ENCODE results near the gene MAPK11. TPM values are rescaled to one million over a fixed set of nuclear protein-coding genes. Genes with fewer than 3 reads are reported as not detected.

The MAPK11 gene
- total RNA-seq, 1 donor from 2014 or later = 24.2 TPM

Other genes starting within 250 kb of the MAPK11 start
- not detected for gene TTLL8, start 212.1 kb downstream of the MAPK11 start, total RNA-seq
- gene MLC1, start 185.0 kb downstream of the MAPK11 start, total RNA-seq = 0.26 TPM
- 0.87 TPM for gene MOV10L1, start 180.4 kb downstream of the MAPK11 start, total RNA-seq
- gene PANX2, start 99.6 kb downstream of the MAPK11 start, total RNA-seq = 1.9 TPM
- 42.3 TPM for gene TRABD, start 84.5 kb downstream of the MAPK11 start, total RNA-seq
- 23.8 TPM for gene SELENOO, start 69.4 kb downstream of the MAPK11 start, total RNA-seq
- gene TUBGCP6, start 25.4 kb downstream of the MAPK11 start, total RNA-seq = 27.6 TPM
- gene HDAC10, start 19.1 kb downstream of the MAPK11 start, total RNA-seq = 24.4 TPM
- gene MAPK12, start 8.7 kb downstream of the MAPK11 start, total RNA-seq = 20.0 TPM
- 108 TPM for gene PLXNB2, start 37.3 kb upstream of the MAPK11 start, total RNA-seq
- 2.2 TPM for gene DENND6B, start 56.6 kb upstream of the MAPK11 start, total RNA-seq
- gene PPP6R2, start 72.9 kb upstream of the MAPK11 start, total RNA-seq = 45.3 TPM
- gene SBF1, start 204.7 kb upstream of the MAPK11 start, total RNA-seq = 74.3 TPM
- 0.42 TPM for gene ADM2, start 211.2 kb upstream of the MAPK11 start, total RNA-seq
- not detected for gene MIOX, start 216.5 kb upstream of the MAPK11 start, total RNA-seq
- 57.1 TPM for gene LMF2, start 237.3 kb upstream of the MAPK11 start, total RNA-seq
- gene NCAPH2, start 237.8 kb upstream of the MAPK11 start, total RNA-seq = 25.0 TPM

Measured in mesenteric fat pad (tissue), 1 donor.